ENCODE results near the gene LGR4.

LGR4 gene

GRCh38 chr11:27362749-27363575 is 109.6 kb downstream of the LGR4 start, which contains the start of gene CCDC34:
TSS of gene CCDC34 (minus strand) at chr11:27363215. CDS start at chr11:27363194, 21 bp downstream.
- Histone ChIP-seq H3K27ac (no peak within 1 kb of the TSS), H3K4me3 (ENCODE audit: low read depth in 1 of 2, low read length in 1 of 2) (peak within 1 kb of the TSS; percentile 63 to 67)
- no peak for TF ChIP-seq CTCF (IDR thresholded peaks at IDR 0.05)

GRCh38 chr11:27361649-27362431 is 110.8 kb downstream of the LGR4 start:
- no peak overlapping the region for H3K27ac ChIP-seq
- H3K27me3 ChIP-seq = no peaks in the 10 kb centered on the region
- no peak for TF ChIP-seq CTCF (IDR thresholded peaks at IDR 0.05)
- H3K4me1 ChIP-seq (ENCODE audit: control insufficient read depth in 1 of 2, insufficient read depth in 1 of 2, low read depth in 1 of 2, low read length in 1 of 2) = peaks cover 24 to 33% of the 10 kb centered on the region in 2 experiments
- no peaks in the 10 kb centered on the region for H3K9me3 ChIP-seq
- H3K4me3 ChIP-seq (ENCODE audit: low read depth in 1 of 2, low read length in 1 of 2) = no peak overlapping the region
- H3K36me3 ChIP-seq = no peaks in the 10 kb centered on the region

More at GRCh38 chr11:27362749-27363575, 109.6 kb downstream of the LGR4 start, which contains the start of gene CCDC34:
- Histone ChIP-seq H3K36me3 (no peaks in the 10 kb centered on the region), H3K4me1 (ENCODE audit: control insufficient read depth in 1 of 2, insufficient read depth in 1 of 2, low read depth in 1 of 2, low read length in 1 of 2) (peaks cover 21 to 27% of the 10 kb centered on the region in 2 experiments), H3K9me3 (no peaks in the 10 kb centered on the region), H3K27me3 (no peaks in the 10 kb centered on the region)

- no peaks in the 10 kb centered on the region for H3K27me3 ChIP-seq
- TF ChIP-seq CTCF (IDR thresholded peaks at IDR 0.05) = no peak
- no peak overlapping the region for H3K27ac ChIP-seq
- peaks cover 35 to 45% of the 10 kb centered on the region in 2 experiments for H3K4me1 ChIP-seq (ENCODE audit: control insufficient read depth in 1 of 2, insufficient read depth in 1 of 2, low read depth in 1 of 2, low read length in 1 of 2)
- no peaks in the 10 kb centered on the region for H3K9me3 ChIP-seq
- H3K4me3 ChIP-seq (ENCODE audit: low read depth in 1 of 2, low read length in 1 of 2) = no peak overlapping the region
- no peaks in the 10 kb centered on the region for H3K36me3 ChIP-seq
These were observed 114.3 kb downstream of the LGR4 start for GRCh38 chr11:27358296-27358695.

GRCh38 chr11:27357250-27357649 is 115.3 kb downstream of the LGR4 start:
- TF ChIP-seq CTCF (IDR thresholded peaks at IDR 0.05) = no peak
- no peak overlapping the region for H3K27ac ChIP-seq

GRCh38 chr11:27356624-27357222 is 115.9 kb downstream of the LGR4 start:
- TF ChIP-seq CTCF (IDR thresholded peaks at IDR 0.05) = no peak
- Histone ChIP-seq H3K27me3 (no peaks in the 10 kb centered on the region), H3K4me1 (ENCODE audit: control insufficient read depth in 1 of 2, insufficient read depth in 1 of 2, low read depth in 1 of 2, low read length in 1 of 2) (peaks cover 25 to 34% of the 10 kb centered on the region in 2 experiments), H3K36me3 (no peaks in the 10 kb centered on the region), H3K9me3 (no peaks in the 10 kb centered on the region), H3K27ac (no peak overlapping the region), H3K4me3 (ENCODE audit: low read depth in 1 of 2, low read length in 1 of 2) (no peak overlapping the region)

More at GRCh38 chr11:27357250-27357649, 115.3 kb downstream of the LGR4 start:
- no peaks in the 10 kb centered on the region for H3K9me3 ChIP-seq
- H3K4me3 ChIP-seq (ENCODE audit: low read depth in 1 of 2, low read length in 1 of 2) = no peak overlapping the region
- H3K36me3 ChIP-seq = no peaks in the 10 kb centered on the region
- no peaks in the 10 kb centered on the region for H3K27me3 ChIP-seq
- peaks cover 26 to 34% of the 10 kb centered on the region in 2 experiments for H3K4me1 ChIP-seq (ENCODE audit: control insufficient read depth in 1 of 2, insufficient read depth in 1 of 2, low read depth in 1 of 2, low read length in 1 of 2)

Data from neutrophil (primary cell).